Hematopoietic multipotent progenitor cell (in vitro differentiated cells): ENCODE data around the gene GPR52. TPM values are rescaled to one million over a fixed set of nuclear protein-coding genes. Genes with fewer than 3 reads are reported as not detected.
"Not testable (repeated sequence)": the region's sequence is repeated elsewhere in the genome, so short reads cannot be mapped to it uniquely, and the experiment has no call there.

Source experiments
- DNase-seq, 3 donors: peaks; one replicate each; pipeline ENCODE4 v3.0.0-alpha.2; 2011 to 2015; ENCODE audit warnings: low read depth in 2 of 3, low spot score in 2 of 3
- total RNA-seq: library from RNA; depleted of rRNA; stranded (reverse); fragments of >200 nt; gene quantifications from one replicate; pipeline ENCODE4 v1.2.3, GENCODE V29; 2012

GPR52 gene
- total RNA-seq: 4.6 TPM

GRCh38 chr1:174447866-174448530, at the start of gene GPR52:
Gene GPR52, plus strand, starts transcription at chr1:174447964. Its CDS starts 148 bp downstream, at chr1:174448112.
- DNase-seq: no peak

GRCh38 chr1:174398246-174398645, 49.5 kb upstream of the GPR52 start:
- DNase-seq: no peak

GRCh38 chr1:174399211-174399610, 48.6 kb upstream of the GPR52 start:
- DNase-seq: no peak

- DNase-seq: no peak
Observed at GRCh38 chr1:174401075-174401474, 46.7 kb upstream of the GPR52 start.

GRCh38 chr1:174405219-174405618, 42.5 kb upstream of the GPR52 start:
- no peak for DNase-seq

- DNase-seq: no peak
Observed at GRCh38 chr1:174406421-174406820, 41.3 kb upstream of the GPR52 start.

GRCh38 chr1:174407665-174408064, 40.1 kb upstream of the GPR52 start:
- no peak for DNase-seq

GRCh38 chr1:174408146-174408545, 39.6 kb upstream of the GPR52 start:
- DNase-seq: no peak

GRCh38 chr1:174409801-174410200, 38.0 kb upstream of the GPR52 start:
- not testable (repeated sequence) for DNase-seq

- DNase-seq: no peak
Observed at GRCh38 chr1:174413632-174414031, 34.1 kb upstream of the GPR52 start.

GRCh38 chr1:174414203-174414602, 33.6 kb upstream of the GPR52 start:
- peak in 1 of 3 donors; percentile 23 for DNase-seq

- no peak for DNase-seq
Observed at GRCh38 chr1:174415506-174415905, 32.3 kb upstream of the GPR52 start.

- no peak for DNase-seq
Observed at GRCh38 chr1:174417921-174418320, 29.8 kb upstream of the GPR52 start.

- DNase-seq: no peak
Observed at GRCh38 chr1:174425121-174425520, 22.6 kb upstream of the GPR52 start.

- no peak for DNase-seq
Observed at GRCh38 chr1:174426153-174426552, 21.6 kb upstream of the GPR52 start.

- DNase-seq: no peak
Observed at GRCh38 chr1:174428033-174428432, 19.7 kb upstream of the GPR52 start.

- DNase-seq: no peak
Observed at GRCh38 chr1:174428739-174429138, 19.0 kb upstream of the GPR52 start.

- DNase-seq: no peak
Observed at GRCh38 chr1:174433451-174433850, 14.3 kb upstream of the GPR52 start.

GRCh38 chr1:174445351-174445750, 2.4 kb upstream of the GPR52 start:
- DNase-seq: no peak

- DNase-seq: no peak
Observed at GRCh38 chr1:174445817-174446216, 1.9 kb upstream of the GPR52 start.

GRCh38 chr1:174448531-174448883, 743 bp downstream of the GPR52 start:
- DNase-seq: no peak

- peak in 1 of 3 donors; percentile 50 for DNase-seq
Observed at GRCh38 chr1:174448974-174449373, 1.2 kb downstream of the GPR52 start.

GRCh38 chr1:174451408-174451807, 3.6 kb downstream of the GPR52 start:
- no peak for DNase-seq
